Mucosa of descending colon (tissue), 3 donors: ENCODE measurements around the gene CARD11. TPM values are rescaled to one million over a fixed set of nuclear protein-coding genes. Genes with fewer than 3 reads are reported as not detected.

Experiments
- ATAC-seq: fragments of 200-7000 bp; cut with Tn5 transposase; one replicate; pipeline ENCODE4 v1.9.1; 2020; ENCODE audit warnings: mild to moderate bottlenecking, moderate library complexity
- DNase-seq, 3 donors: peaks; one replicate each; pipeline ENCODE4 v3.0.0-alpha.2; 2020
- H3K36me3 ChIP-seq: fragments of 200-600 bp; one replicate; pipeline ENCODE4 v1.8.0; 2021; ENCODE audit warnings: low read depth, mild to moderate bottlenecking
- H3K4me1 ChIP-seq: fragments of 200-600 bp; one replicate; pipeline ENCODE4 v1.8.0; 2021; ENCODE audit warnings: low read depth, mild to moderate bottlenecking
- H3K4me3 ChIP-seq: fragments of 200-600 bp; one replicate; pipeline ENCODE4 v1.8.0; 2021; ENCODE audit warnings: mild to moderate bottlenecking
- H3K9me3 ChIP-seq: fragments of 200-600 bp; one replicate; pipeline ENCODE4 v1.8.0; 2021; ENCODE audit warnings: mild to moderate bottlenecking
- CTCF ChIP-seq: fragments of 200-600 bp; IDR thresholded peaks from one replicate; pipeline ENCODE4 v1.8.0; 2022; ENCODE audit warnings: antibody characterized with exemption, mild to moderate bottlenecking
- intact Hi-C, 2 donors: fragments of 100-400 bp; cut with DNase I in 1 of 2; cut with micrococcal nuclease in 1 of 2; formaldehyde crosslinking; loops; one replicate each; pipeline versions ENCODE4 v1.11.0 to v1.11.1; 2022; cut with DNase I, micrococcal nuclease
- total RNA-seq, 3 donors: library from RNA; stranded (reverse); fragmentation: NEBNext Ultra II Directional in 2 of 3; extraction: Animal tissue kit (Norgen Biotek cat#: 25700) in 2 of 3; gene quantifications; one replicate each; pipeline versions ENCODE4 v1.2.1 to v1.2.4, GENCODE V29; 2021 to 2023
- donor health status: DM: no; HTN: no; CAD: no; lungs with moderate emphysema.
- donor health status: DM: no; HTN: no; CAD: no.
- donor health status: DM: no; HTN: yes; CAD: no.

CARD11 gene
- total RNA-seq, 3 donors from 2014 or later: 1.6 to 3.2 (median 3.2) TPM

DNA sequence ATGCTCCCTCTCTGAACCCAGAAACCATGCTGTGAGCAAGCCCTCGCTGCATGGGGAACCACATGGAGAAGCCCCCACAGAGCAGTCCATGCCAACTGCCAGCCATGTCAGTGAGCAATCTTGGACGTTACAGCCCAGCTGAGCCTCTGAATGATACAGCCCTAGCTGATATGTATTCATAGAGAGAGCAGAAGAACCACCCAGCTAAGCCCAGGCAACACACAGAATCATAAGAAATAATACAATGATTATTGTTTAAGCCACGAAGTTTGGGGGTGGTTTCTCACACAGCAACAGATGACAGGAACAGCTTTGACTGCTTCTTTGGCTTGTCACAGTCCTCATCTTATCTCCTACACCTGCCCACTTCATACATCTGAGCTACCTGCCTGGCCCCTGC is 32.5 kb upstream of the CARD11 start:
- H3K4me3 ChIP-seq: no peak overlapping the region
- H3K4me1 ChIP-seq: no peaks in the 10 kb centered on the region
- intact Hi-C loops: no loop called here
- DNase-seq (no peak), ATAC-seq (no peak)
- H3K9me3 ChIP-seq: peaks cover 3% of the 10 kb centered on the region
- no peaks in the 10 kb centered on the region for H3K36me3 ChIP-seq
- TF ChIP-seq CTCF: no peak

DNA sequence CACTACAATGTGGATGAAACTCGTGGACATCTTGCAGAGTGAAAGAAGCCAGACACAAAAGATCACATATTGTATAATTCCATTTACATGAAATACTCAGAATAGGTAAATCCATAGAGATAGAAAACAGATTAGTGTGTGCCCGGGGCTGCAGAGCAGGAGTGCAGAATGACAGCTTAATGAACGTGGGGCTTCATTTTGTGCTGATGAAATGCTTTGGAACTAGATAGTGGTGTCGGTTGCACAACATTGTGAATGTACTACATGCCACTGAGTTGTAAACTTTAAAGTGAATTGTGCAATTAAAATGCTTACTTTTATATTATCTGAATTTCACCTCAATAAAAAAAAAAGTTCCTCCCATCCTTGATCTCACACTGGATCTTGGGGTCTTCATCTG is 31.8 kb upstream of the CARD11 start:
- no peak for DNase-seq
- H3K4me3 ChIP-seq: no peak overlapping the region
- no peaks in the 10 kb centered on the region for H3K36me3 ChIP-seq
- ATAC-seq: no peak
- intact Hi-C loops: no loop called here
- no peaks in the 10 kb centered on the region for H3K4me1 ChIP-seq
- H3K9me3 ChIP-seq: peaks cover 3% of the 10 kb centered on the region
- no peak for TF ChIP-seq CTCF

DNA sequence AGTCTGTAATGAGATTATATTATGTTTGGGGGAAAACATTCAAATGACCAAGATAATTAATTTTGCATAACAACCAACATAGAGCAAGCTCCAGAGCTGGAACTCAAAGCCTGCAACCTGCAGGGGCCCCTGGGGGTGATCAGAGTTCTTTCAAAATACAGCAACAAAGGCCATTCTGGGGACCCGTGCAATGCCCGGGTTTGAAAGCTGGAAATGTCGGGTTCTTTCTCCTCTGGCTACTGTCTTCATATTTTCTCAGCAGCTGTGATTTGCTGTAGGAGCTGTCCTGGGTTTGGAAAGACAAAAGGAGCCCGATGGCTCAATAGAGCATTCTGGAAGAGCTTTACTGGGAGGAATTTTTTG is 30.8 kb upstream of the CARD11 start:
- ATAC-seq: no peak
- TF ChIP-seq CTCF: no peak
- Histone ChIP-seq H3K36me3 (no peaks in the 10 kb centered on the region), H3K4me3 (no peak overlapping the region), H3K9me3 (peaks cover 3% of the 10 kb centered on the region), H3K4me1 (no peaks in the 10 kb centered on the region)
- DNase-seq: no peak
- intact Hi-C loops: no loop called here

GRCh38 chr7:3073763-3074458 is 30.2 kb upstream of the CARD11 start:
- ATAC-seq (no peak), DNase-seq (no peak)
- Histone ChIP-seq H3K4me1 (no peaks in the 10 kb centered on the region), H3K36me3 (no peaks in the 10 kb centered on the region), H3K4me3 (no peak overlapping the region), H3K9me3 (peaks cover 3% of the 10 kb centered on the region)
- no peak for TF ChIP-seq CTCF
- intact Hi-C loops: no loop called here

DNA sequence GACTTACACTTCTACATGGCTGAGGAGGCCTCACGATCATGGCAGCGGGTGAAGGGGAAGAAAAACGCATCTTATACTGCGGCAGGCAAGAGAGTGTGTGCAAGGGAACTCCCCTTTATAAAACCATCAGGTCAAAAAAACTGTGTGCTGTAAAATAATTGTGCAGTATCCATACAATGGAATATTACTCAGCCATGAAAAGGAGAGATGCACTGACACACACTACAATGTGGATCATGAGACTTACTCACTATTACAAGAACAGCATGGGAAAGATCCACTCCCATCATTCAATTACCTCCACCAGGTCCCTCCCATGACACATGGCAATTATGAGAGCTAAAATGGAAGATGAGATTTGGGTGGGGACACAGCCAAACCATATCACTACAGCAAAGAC is 27.2 kb upstream of the CARD11 start:
- no peak for DNase-seq
- Histone ChIP-seq H3K36me3 (no peaks in the 10 kb centered on the region), H3K4me1 (no peaks in the 10 kb centered on the region), H3K4me3 (no peak overlapping the region), H3K9me3 (peaks cover 3% of the 10 kb centered on the region)
- intact Hi-C loops: no loop called here
- TF ChIP-seq CTCF: no peak
- ATAC-seq: no peak
